Skin epidermis (tissue), 12 donors: Measurements from ENCODE around the gene CCDC182.

Experiments
- H3K27ac ChIP-seq, 21 experiments: fragments of 200-600 bp; sonication (generic) in 11 of 21; one replicate each; pipeline ENCODE4 v1.5.0; 2020; ENCODE audit warnings: mild to moderate bottlenecking in 3 of 21, inconsistent platforms in 2 of 21, moderate library complexity in 2 of 21
- H3K4me3 ChIP-seq, 7 experiments: fragments of 200-600 bp; sonication (generic) in 2 of 7; one replicate each; pipeline ENCODE4 v1.5.0; 2020; ENCODE audit warnings: inconsistent platforms in 2 of 7, mild to moderate bottlenecking in 2 of 7, moderate library complexity in 1 of 7

Gene CCDC182

GRCh38 chr17:57760046-57760445 lies 14.9 kb upstream of the CCDC182 start:
- no peak overlapping the region for H3K4me3 ChIP-seq
- H3K27ac ChIP-seq = no peak overlapping the region

- Histone ChIP-seq H3K4me3 (no peak overlapping the region), H3K27ac (no peak overlapping the region)
These were observed 13.6 kb upstream of the CCDC182 start for GRCh38 chr17:57758654-57759053.

- Histone ChIP-seq H3K4me3 (no peak overlapping the region), H3K27ac (no peak overlapping the region)
These were observed 12.6 kb upstream of the CCDC182 start for GRCh38 chr17:57757735-57758134.

GRCh38 chr17:57756951-57757350 lies 11.9 kb upstream of the CCDC182 start:
- H3K4me3 ChIP-seq = no peak overlapping the region
- H3K27ac ChIP-seq = no peak overlapping the region

- Histone ChIP-seq H3K4me3 (no peak overlapping the region), H3K27ac (no peak overlapping the region)
These were observed 10.5 kb upstream of the CCDC182 start for GRCh38 chr17:57755480-57756070.

- Histone ChIP-seq H3K4me3 (no peak overlapping the region), H3K27ac (no peak overlapping the region)
These were observed 7.2 kb upstream of the CCDC182 start for GRCh38 chr17:57752031-57752905.

- Histone ChIP-seq H3K27ac (no peak overlapping the region), H3K4me3 (no peak overlapping the region)
These were observed 6.4 kb upstream of the CCDC182 start for GRCh38 chr17:57751348-57751971.

- Histone ChIP-seq H3K4me3 (no peak overlapping the region), H3K27ac (no peak overlapping the region)
These were observed 5.8 kb upstream of the CCDC182 start for GRCh38 chr17:57750895-57751294.

GRCh38 chr17:57750109-57750871 lies 5.2 kb upstream of the CCDC182 start:
- no peak overlapping the region for H3K4me3 ChIP-seq
- no peak overlapping the region for H3K27ac ChIP-seq

GRCh38 chr17:57749701-57750100 lies 4.6 kb upstream of the CCDC182 start:
- H3K27ac ChIP-seq = no peak overlapping the region
- H3K4me3 ChIP-seq = no peak overlapping the region

- Histone ChIP-seq H3K27ac (no peak overlapping the region), H3K4me3 (no peak overlapping the region)
These were observed 2.3 kb upstream of the CCDC182 start for GRCh38 chr17:57747221-57748017.

GRCh38 chr17:57746221-57746620 lies 1.1 kb upstream of the CCDC182 start:
- no peak overlapping the region for H3K4me3 ChIP-seq
- H3K27ac ChIP-seq = no peak overlapping the region

- Histone ChIP-seq H3K4me3 (no peak overlapping the region), H3K27ac (no peak overlapping the region)
These were observed 616 bp downstream of the CCDC182 start for GRCh38 chr17:57744195-57745170.

GRCh38 chr17:57740235-57740528 lies 4.9 kb downstream of the CCDC182 start:
- Histone ChIP-seq H3K27ac (no peak overlapping the region), H3K4me3 (no peak overlapping the region)

GRCh38 chr17:57739402-57740234 lies 5.5 kb downstream of the CCDC182 start:
- no peak overlapping the region for H3K27ac ChIP-seq
- no peak overlapping the region for H3K4me3 ChIP-seq

- no peak overlapping the region for H3K27ac ChIP-seq
- H3K4me3 ChIP-seq = no peak overlapping the region
These were observed 7.6 kb downstream of the CCDC182 start for GRCh38 chr17:57737450-57737849.

GRCh38 chr17:57735707-57736106 lies 9.4 kb downstream of the CCDC182 start:
- Histone ChIP-seq H3K27ac (no peak overlapping the region), H3K4me3 (no peak overlapping the region)

GRCh38 chr17:57735230-57735629 lies 9.9 kb downstream of the CCDC182 start:
- H3K27ac ChIP-seq = no peak overlapping the region
- no peak overlapping the region for H3K4me3 ChIP-seq
